Upper lobe of right lung (tissue), 1 donor: ENCODE results near the gene TNS1. TPM values are rescaled to one million over a fixed set of nuclear protein-coding genes. Genes with fewer than 3 reads are reported as not detected.
A peak's percentile ranks its signal among the peaks of the same experiment; 100 is the strongest.

Source experiments
- ATAC-seq: fragments of 200-7000 bp; cut with Tn5 transposase; one replicate; pipeline ENCODE4 v1.9.1; 2020; ENCODE audit warnings: mild to moderate bottlenecking, moderate library complexity
- DNase-seq: peaks from one replicate; pipeline ENCODE4 v3.0.0-alpha.2; 2020
- H3K27ac ChIP-seq: fragments of 200-600 bp; one replicate; pipeline ENCODE4 v1.8.0; 2022
- H3K27me3 ChIP-seq: fragments of 200-600 bp; one replicate; pipeline ENCODE4 v1.8.0; 2022; ENCODE audit warnings: mild to moderate bottlenecking
- H3K36me3 ChIP-seq: fragments of 200-600 bp; one replicate; pipeline ENCODE4 v1.8.0; 2022
- H3K4me1 ChIP-seq: fragments of 200-600 bp; one replicate; pipeline ENCODE4 v1.8.0; 2022
- H3K4me3 ChIP-seq: fragments of 200-600 bp; one replicate; pipeline ENCODE4 v1.8.0; 2022; ENCODE audit warnings: mild to moderate bottlenecking
- H3K9me3 ChIP-seq: fragments of 200-600 bp; one replicate; pipeline ENCODE4 v1.8.0; 2022
- CTCF ChIP-seq: fragments of 200-600 bp; IDR thresholded peaks from one replicate; pipeline ENCODE4 v1.8.0; 2022; ENCODE audit warnings: antibody characterized with exemption
- intact Hi-C: fragments of 100-400 bp; cut with DNase I; formaldehyde crosslinking; loops from one replicate; pipeline ENCODE4 v1.11.0; 2022
- total RNA-seq: library from RNA; stranded (reverse); fragmentation: NEBNext Ultra II Directional; extraction: Animal tissue kit (Norgen Biotek cat#: 25700); gene quantifications from one replicate; pipeline ENCODE4 v1.2.1, GENCODE V29; 2021
- donor health status: DM: no; HTN: yes; CAD: no; lungs with severe emphysema.

Gene TNS1
- total RNA-seq, 1 donor from 2014 or later, result 669 TPM

GRCh38 chr2:217938036-217938435 lies 64.8 kb downstream of the TNS1 start:
- Histone ChIP-seq H3K4me1 (peaks cover 63% of the 10 kb centered on the region), H3K27me3 (no peaks in the 10 kb centered on the region), H3K4me3 (peak overlapping the region; percentile 86), H3K27ac (peak overlapping the region; percentile 91), H3K9me3 (no peaks in the 10 kb centered on the region), H3K36me3 (no peaks in the 10 kb centered on the region)
- no peak for TF ChIP-seq CTCF
- no peak for ATAC-seq
- peak; percentile 62 for DNase-seq
- intact Hi-C loops, result loop anchor here (10.0 kb wide), 1 partner anchor 47 kb away; no protein-coding TSS in a partner anchor

- ATAC-seq (no peak), DNase-seq (peak; percentile 57)
- H3K9me3 ChIP-seq, result no peaks in the 10 kb centered on the region
- no peaks in the 10 kb centered on the region for H3K27me3 ChIP-seq
- peak overlapping the region; percentile 91 for H3K27ac ChIP-seq
- H3K4me1 ChIP-seq, result peaks cover 69% of the 10 kb centered on the region
- TF ChIP-seq CTCF, result no peak
- intact Hi-C loops, result loop anchor here (10.0 kb wide), 1 partner anchor 47 kb away; no protein-coding TSS in a partner anchor
- H3K4me3 ChIP-seq, result peak overlapping the region; percentile 86
- no peaks in the 10 kb centered on the region for H3K36me3 ChIP-seq
Measured at GRCh38 chr2:217937446-217937845, 65.3 kb downstream of the TNS1 start.

- Histone ChIP-seq H3K4me3 (peak overlapping the region; percentile 86), H3K4me1 (peaks cover 74% of the 10 kb centered on the region), H3K27ac (peak overlapping the region; percentile 91), H3K9me3 (no peaks in the 10 kb centered on the region), H3K27me3 (no peaks in the 10 kb centered on the region), H3K36me3 (no peaks in the 10 kb centered on the region)
- DNase-seq, result no peak
- no peak for ATAC-seq
- intact Hi-C loops, result loop anchor here (10.0 kb wide), 1 partner anchor 48 kb away; no protein-coding TSS in a partner anchor
- TF ChIP-seq CTCF, result no peak
Measured at GRCh38 chr2:217936952-217937351, 65.8 kb downstream of the TNS1 start.

GRCh38 chr2:217935901-217936684 lies 66.7 kb downstream of the TNS1 start:
- intact Hi-C loops, result loop anchor here (10.0 kb wide), 1 partner anchor 49 kb away; no protein-coding TSS in a partner anchor
- DNase-seq, result no peak
- no peak for TF ChIP-seq CTCF

GRCh38 chr2:217935235-217935879 lies 67.4 kb downstream of the TNS1 start:
- Histone ChIP-seq H3K27me3 (no peaks in the 10 kb centered on the region), H3K4me3 (peak overlapping the region; percentile 38), H3K4me1 (peaks cover 90% of the 10 kb centered on the region), H3K27ac (peak overlapping the region; percentile 91), H3K9me3 (no peaks in the 10 kb centered on the region), H3K36me3 (no peaks in the 10 kb centered on the region)
- no peak for ATAC-seq
- no peak for TF ChIP-seq CTCF
- DNase-seq, result no peak
- intact Hi-C loops, result loop anchor here (10.0 kb wide), 1 partner anchor 49 kb away; no protein-coding TSS in a partner anchor

More at GRCh38 chr2:217935901-217936684, 66.7 kb downstream of the TNS1 start:
- peak overlapping the region; percentile 38 for H3K4me3 ChIP-seq
- peaks cover 83% of the 10 kb centered on the region for H3K4me1 ChIP-seq
- no peaks in the 10 kb centered on the region for H3K36me3 ChIP-seq
- no peaks in the 10 kb centered on the region for H3K27me3 ChIP-seq
- ATAC-seq, result peak; percentile 56
- H3K9me3 ChIP-seq, result no peaks in the 10 kb centered on the region
- H3K27ac ChIP-seq, result peak overlapping the region; percentile 91
